Ovary (tissue), 9 donors: Measurements from ENCODE around the gene LSM12. TPM values are rescaled to one million over a fixed set of nuclear protein-coding genes. Genes with fewer than 3 reads are reported as not detected.
A peak's percentile ranks its signal among the peaks of the same experiment; 100 is the strongest.

Source experiments
- DNase-seq, 5 donors: peaks; one replicate each; pipeline ENCODE4 v3.0.0-alpha.2; 2019 to 2020
- H3K27ac ChIP-seq, 2 donors: fragments of 200-600 bp; one replicate each; pipeline versions ENCODE4 v1.5.1 to v1.8.0; 2019 to 2022
- H3K27me3 ChIP-seq: fragments of 200-600 bp; one replicate; pipeline ENCODE4 v1.8.0; 2022
- H3K36me3 ChIP-seq: fragments of 200-600 bp; sonication (generic); one replicate; pipeline ENCODE4 v1.5.1; 2019
- H3K4me1 ChIP-seq: one replicate; pipeline ENCODE4 v1.8.1; 2013; ENCODE audit warnings: mild to moderate bottlenecking, moderate library complexity; ENCODE audit not compliant: insufficient read depth
- H3K4me3 ChIP-seq: fragments of 200-600 bp; sonication (generic); one replicate; pipeline ENCODE4 v1.5.1; 2017
- H3K9me3 ChIP-seq, 2 donors: fragments of 200-600 bp in 1 of 2; sonication (generic) in 1 of 2; one replicate each; pipeline versions ENCODE4 v1.5.1 to v1.8.1; 2013 to 2019; ENCODE audit warnings: mild to moderate bottlenecking in 1 of 2, moderate library complexity in 1 of 2
- EP300 ChIP-seq: sonication (generic); formaldehyde crosslinking; IDR thresholded peaks from one replicate; pipeline ENCODE4 v1.6.1; 2017; ENCODE audit warnings: antibody characterized with exemption
- POLR2A ChIP-seq: fragments of 450-650 bp; IDR thresholded peaks from one replicate; pipeline ENCODE4 v1.6.1; 2017; ENCODE audit warnings: antibody characterized with exemption, mild to moderate bottlenecking, moderate library complexity
- WGBS, 3 donors: extraction: QIAGEN DNeasy Blood & Tissue Kit in 1 of 3; methylation state at CpG; one replicate each; pipeline versions ENCODE4 v1.1.5 to v1.1.7; 2013 to 2017; 5-methylcytosine and 5-hydroxymethylcytosine counted together
- intact Hi-C, 4 donors: fragments of 100-400 bp; cut with DNase I; formaldehyde crosslinking; loops; one replicate each; pipeline versions ENCODE4 v1.11.0 to v1.15.1; 2022 to 2023
- polyA plus RNA-seq, 2 donors: library from polyadenylated mRNA; stranded (reverse); fragments of 200-250 nt in 1 of 2; fragments of 350-450 nt in 1 of 2; fragmentation: Illumina TruSeq in 1 of 2; extraction: RNeasy Lipid Tissue Mini Kit (QIAGEN cat#74804) in 1 of 2; gene quantifications; one replicate each; pipeline ENCODE4 v1.2.3, GENCODE V29; 2013 to 2014
- total RNA-seq, 7 donors: library from RNA; depleted of rRNA in 2 of 7; stranded (reverse); fragments of >200 nt in 2 of 7; fragmentation: NEBNext Ultra II Directional in 3 of 7; extraction: Animal tissue kit (Norgen Biotek cat#: 25700) in 3 of 7; gene quantifications; one replicate each; pipeline versions ENCODE4 v1.1.0 to v1.2.4, GENCODE V29; 2016 to 2023
- TF ChIP-seq, protein P1 (sequence below), 3 donors: fragments of 450-650 bp in 2 of 3; fragments of 200-600 bp in 1 of 3; IDR thresholded peaks; one replicate each; pipeline versions ENCODE4 v1.5.1 to v1.8.0; 2016 to 2022; ENCODE audit warnings: antibody characterized with exemption in 3 of 3, mild to moderate bottlenecking in 1 of 3
- donor health status: DM: no; HTN: no; CAD: no; lungs with moderate emphysema.
- donor health status: DM: no; HTN: no; CAD: no.
- donor health status: Bipolar disorder and iron deficiency.
- donor health status: DM: yes; HTN: yes; CAD: no.
- donor health status: DM: no; HTN: no; CAD: no.
- donor health status: DM: yes; HTN: yes; CAD: no.

The LSM12 gene
- total and polyA plus RNA-seq, 9 donors, result 17.1 to 54.6 (median 36.4) TPM

DNA sequence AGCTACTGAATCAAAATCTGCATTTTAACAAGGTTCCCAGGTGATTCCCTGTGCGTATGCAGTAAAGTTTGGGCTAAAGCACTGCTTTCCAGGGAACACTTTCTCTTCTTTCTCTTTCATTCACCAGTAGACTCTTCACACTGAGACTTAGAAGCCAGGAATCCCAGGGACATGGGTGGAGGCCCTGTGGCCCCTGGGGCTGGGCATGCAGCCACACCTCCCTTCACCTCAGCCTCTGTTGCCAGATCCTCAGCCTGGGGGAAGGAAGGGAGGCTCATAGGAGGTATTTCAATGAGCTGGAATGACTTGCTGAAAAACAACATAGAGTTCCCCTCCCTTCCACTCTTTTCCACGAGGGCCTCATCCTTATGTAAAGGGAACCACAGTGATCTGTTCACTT lies 5.3 kb upstream of the LSM12 start:
- TF ChIP-seq EP300 (no peak), POLR2A (no peak)
- TF ChIP-seq, protein P1, sequence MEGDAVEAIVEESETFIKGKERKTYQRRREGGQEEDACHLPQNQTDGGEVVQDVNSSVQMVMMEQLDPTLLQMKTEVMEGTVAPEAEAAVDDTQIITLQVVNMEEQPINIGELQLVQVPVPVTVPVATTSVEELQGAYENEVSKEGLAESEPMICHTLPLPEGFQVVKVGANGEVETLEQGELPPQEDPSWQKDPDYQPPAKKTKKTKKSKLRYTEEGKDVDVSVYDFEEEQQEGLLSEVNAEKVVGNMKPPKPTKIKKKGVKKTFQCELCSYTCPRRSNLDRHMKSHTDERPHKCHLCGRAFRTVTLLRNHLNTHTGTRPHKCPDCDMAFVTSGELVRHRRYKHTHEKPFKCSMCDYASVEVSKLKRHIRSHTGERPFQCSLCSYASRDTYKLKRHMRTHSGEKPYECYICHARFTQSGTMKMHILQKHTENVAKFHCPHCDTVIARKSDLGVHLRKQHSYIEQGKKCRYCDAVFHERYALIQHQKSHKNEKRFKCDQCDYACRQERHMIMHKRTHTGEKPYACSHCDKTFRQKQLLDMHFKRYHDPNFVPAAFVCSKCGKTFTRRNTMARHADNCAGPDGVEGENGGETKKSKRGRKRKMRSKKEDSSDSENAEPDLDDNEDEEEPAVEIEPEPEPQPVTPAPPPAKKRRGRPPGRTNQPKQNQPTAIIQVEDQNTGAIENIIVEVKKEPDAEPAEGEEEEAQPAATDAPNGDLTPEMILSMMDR (IDR thresholded peaks at IDR 0.05), result no peak
- WGBS, 3 donors, result 26 to 38% (median 30%) methylated on average over 2 of the region's 2 CpGs
- Histone ChIP-seq H3K9me3 (no peaks in the 10 kb centered on the region), H3K27me3 (no peaks in the 10 kb centered on the region), H3K4me1 (peaks cover 8% of the 10 kb centered on the region), H3K36me3 (no peaks in the 10 kb centered on the region), H3K4me3 (no peak overlapping the region), H3K27ac (peak overlapping the region in 1 of 2 donors; percentile 6)
- intact Hi-C loops, result loop anchor here in 2 of 4 donors (5.0 kb wide), 1 partner anchor 36 kb away; no protein-coding TSS in a partner anchor
- peak in 1 of 5 donors; percentile 37 for DNase-seq

DNA sequence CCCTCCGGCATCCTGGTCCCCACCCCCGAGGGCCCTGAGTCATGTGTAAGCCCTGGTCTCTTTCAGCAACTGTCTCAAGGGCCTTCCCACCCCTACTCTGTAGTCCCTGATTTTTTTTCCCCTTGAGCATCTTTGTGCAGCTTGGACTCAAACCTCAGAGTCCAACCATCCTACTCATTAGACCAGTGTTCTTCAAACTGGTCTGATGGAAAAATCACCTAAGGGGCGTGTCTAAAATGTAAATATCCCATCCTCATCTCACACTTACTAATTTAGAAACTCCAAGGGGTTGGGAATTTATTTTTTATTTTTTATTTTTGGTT lies 4.7 kb upstream of the LSM12 start:
- 1 to 3% (median 2%) methylated on average over 3 of the region's 3 CpGs for WGBS, 3 donors
- intact Hi-C loops, result loop anchor here in 2 of 4 donors (5.0 kb wide), 1 partner anchor 36 kb away; no protein-coding TSS in a partner anchor

DNA sequence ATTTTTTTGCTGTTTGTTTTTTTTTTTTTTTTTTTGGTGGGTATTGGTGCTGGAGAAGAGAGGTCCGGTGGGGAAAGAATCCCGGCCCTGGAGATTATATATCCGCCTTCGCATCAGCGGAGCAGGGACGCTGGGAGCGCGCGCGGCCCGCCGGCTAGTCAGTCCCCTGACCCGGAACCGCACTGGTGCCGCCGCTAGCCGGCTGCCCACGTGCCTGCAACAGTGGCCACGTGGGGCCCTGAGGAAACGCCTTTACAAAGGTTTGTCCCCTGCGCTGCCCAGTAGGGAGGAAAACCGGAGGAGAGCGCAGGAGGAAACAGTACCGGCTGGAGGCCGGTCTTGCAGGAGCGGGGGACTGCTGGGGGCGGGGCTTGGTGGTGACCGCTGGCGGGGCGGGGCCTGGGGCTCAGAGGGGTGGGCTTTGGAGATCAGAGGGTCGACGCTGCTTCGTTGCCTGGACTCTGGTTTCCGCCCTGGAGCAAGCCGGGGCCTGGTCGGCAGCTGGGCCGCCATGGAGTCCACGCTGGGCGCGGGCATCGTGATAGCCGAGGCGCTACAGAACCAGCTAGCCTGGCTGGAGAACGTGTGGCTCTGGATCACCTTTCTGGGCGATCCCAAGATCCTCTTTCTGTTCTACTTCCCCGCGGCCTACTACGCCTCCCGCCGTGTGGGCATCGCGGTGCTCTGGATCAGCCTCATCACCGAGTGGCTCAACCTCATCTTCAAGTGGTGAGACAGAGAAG lies 4.2 kb upstream of the LSM12 start, which contains the start of gene G6PC3:
TSS of gene G6PC3 (plus strand) at position 281 of the 743 bp plus-strand sequence. CDS start at position 512, 231 bp downstream.
- 0 to 1% (median 0%) methylated on average over 46 to 53 of the region's 53 CpGs for WGBS, 3 donors
- H3K27me3 ChIP-seq, result no peaks in the 10 kb centered on the region
- peaks cover 8% of the 10 kb centered on the region for H3K4me1 ChIP-seq
- H3K36me3 ChIP-seq, result no peaks in the 10 kb centered on the region
- TF ChIP-seq, protein P1 (IDR thresholded peaks at IDR 0.05), result peak in 2 of 3 donors; percentile 23 to 49
- peak; percentile 67 for TF ChIP-seq POLR2A
- TF ChIP-seq EP300, result no peak
- peak within 1 kb of the TSS; percentile 64 for H3K4me3 ChIP-seq
- peak within 1 kb of the TSS; percentile 65 to 72 for H3K27ac ChIP-seq
- no peaks in the 10 kb centered on the region for H3K9me3 ChIP-seq
- intact Hi-C loops, result loop anchor here in 2 of 4 donors (5.0 kb wide), 1 partner anchor 37 kb away; no protein-coding TSS in a partner anchor
- peak; percentile 94 to 96 (median 95) for DNase-seq

More for the DNA sequence above, 4.7 kb upstream of the LSM12 start:
- Histone ChIP-seq H3K4me1 (peaks cover 8% of the 10 kb centered on the region), H3K9me3 (no peaks in the 10 kb centered on the region), H3K27ac (peak overlapping the region; percentile 65 to 72), H3K4me3 (peak overlapping the region; percentile 64), H3K27me3 (no peaks in the 10 kb centered on the region), H3K36me3 (no peaks in the 10 kb centered on the region)
- TF ChIP-seq, protein P1 (IDR thresholded peaks at IDR 0.05), result no peak
- no peak for TF ChIP-seq EP300
- no peak for TF ChIP-seq POLR2A
- DNase-seq, result no peak

DNA sequence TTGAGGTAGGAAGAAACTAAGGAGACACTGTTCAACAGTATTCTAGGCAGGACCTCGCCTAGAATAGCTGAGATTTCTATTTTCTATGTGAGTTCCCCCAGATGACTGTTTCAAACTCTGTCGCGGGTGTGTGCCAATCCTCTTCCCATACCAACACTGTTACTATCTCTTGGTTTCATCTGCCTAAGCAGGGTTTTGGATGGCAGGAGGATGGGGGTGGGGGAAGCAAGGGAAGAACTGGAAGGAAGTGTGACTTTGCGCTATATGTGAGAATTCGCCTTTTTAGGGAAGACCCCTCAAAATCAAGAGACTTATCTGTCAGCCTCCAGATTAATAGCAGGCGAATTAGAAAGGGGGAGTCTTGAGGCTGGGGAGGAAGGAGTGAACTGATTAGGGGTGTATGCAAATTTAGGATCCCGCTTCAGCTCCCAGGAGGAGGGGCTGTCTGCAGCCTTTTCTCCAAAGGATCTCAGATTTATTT lies 3.5 kb upstream of the LSM12 start:
- peaks cover 8% of the 10 kb centered on the region for H3K4me1 ChIP-seq
- peak overlapping the region; percentile 64 for H3K4me3 ChIP-seq
- H3K36me3 ChIP-seq, result no peaks in the 10 kb centered on the region
- no peaks in the 10 kb centered on the region for H3K27me3 ChIP-seq
- peak in 1 of 5 donors; percentile 29 for DNase-seq
- no peak for TF ChIP-seq EP300
- intact Hi-C loops, result loop anchor here (5.0 to 10.0 kb wide), 4 partner anchors 37 to 255 kb away; partner anchors contain the start of genes HDAC5 (in 1 of the 4) and SLC25A39 (in 1 of the 4)
- 17 to 22% (median 18%) methylated on average over 7 of the region's 7 CpGs for WGBS, 3 donors
- no peaks in the 10 kb centered on the region for H3K9me3 ChIP-seq
- H3K27ac ChIP-seq, result peak overlapping the region in 1 of 2 donors; percentile 51
